H1 (cell line): ENCODE measurements around the gene CACNG4. TPM values are rescaled to one million over a fixed set of nuclear protein-coding genes. Genes with fewer than 3 reads are reported as not detected.

Source experiments
- CTCF ChIA-PET: fragments of 300-600 bp; sonication (Branson Sonifier 250); formaldehyde crosslinking; loops from one replicate; lab custom pipeline; 2021; ENCODE audit not compliant: partially characterized antibody; lab: Charles Lee
- POLR2A ChIA-PET: fragments of 300-600 bp; sonication (Branson Sonifier 250); formaldehyde crosslinking; loops from one replicate; lab custom pipeline; 2021; ENCODE audit warnings: inconsistent platforms; ENCODE audit not compliant: partially characterized antibody; lab: Charles Lee
- DNase-seq, 2 experiments: peaks; one replicate each; pipeline versions ENCODE4 v3.0.0 to v3.0.0-alpha.2; 2010 to 2022; ENCODE audit warnings: low spot score in 2 of 2, low read depth in 1 of 2, mixed read lengths in 1 of 2
- FAIRE-seq: peaks from 2 replicates; lab custom pipeline; 2011; peaks lifted over from hg19 to GRCh38; lab: Jason Lieb, UNC
- H2AFZ ChIP-seq: 2 replicates; pipeline ENCODE4 v1.8.1; 2012; ENCODE audit warnings: low read length, inconsistent platforms
- H2AK5ac ChIP-seq: 2 replicates; pipeline ENCODE4 v1.6.1; 2013; ENCODE audit warnings: low read depth, low read length
- H2BK120ac ChIP-seq: replicated peaks from 2 replicates; pipeline ENCODE3; 2013; ENCODE audit warnings: low read depth, low read length, inconsistent platforms
- H2BK12ac ChIP-seq: 2 replicates; pipeline ENCODE4 v1.6.1; 2013; ENCODE audit warnings: low read depth, low read length
- H2BK15ac ChIP-seq: 2 replicates; pipeline ENCODE4 v1.6.1; 2013; ENCODE audit warnings: low read length
- H2BK20ac ChIP-seq: 2 replicates; pipeline ENCODE4 v1.6.1; 2013; ENCODE audit warnings: low read length
- H2BK5ac ChIP-seq: 2 replicates; pipeline ENCODE4 v1.6.1; 2013; ENCODE audit warnings: low read depth, low read length
- H3K14ac ChIP-seq: 2 replicates; pipeline ENCODE4 v1.6.1; 2013; ENCODE audit warnings: inconsistent platforms; ENCODE audit not compliant: insufficient read length
- H3K18ac ChIP-seq: 2 replicates; pipeline ENCODE4 v1.6.1; 2013; ENCODE audit warnings: low read length; ENCODE audit errors: extremely low read depth
- H3K23ac ChIP-seq: 2 replicates; pipeline ENCODE4 v1.6.1; 2013; ENCODE audit warnings: inconsistent platforms; ENCODE audit not compliant: insufficient read length
- H3K23me2 ChIP-seq: 2 replicates; pipeline ENCODE4 v1.6.1; 2013; ENCODE audit warnings: low read depth, low read length
- H3K27ac ChIP-seq: 2 replicates; pipeline ENCODE4 v1.6.1; 2011; ENCODE audit warnings: low read depth, low read length, inconsistent platforms
- H3K27me3 ChIP-seq, 4 experiments: replicated peaks in 1 of 4; 1 replicate in 1 of 4; 2 replicates in 3 of 4; pipeline versions ENCODE4 v1.6.1 to v1.8.1; 2011 to 2013; ENCODE audit warnings: low read length in 3 of 4, mild to moderate bottlenecking in 3 of 4, inconsistent platforms in 2 of 4, mixed read lengths in 2 of 4, moderate library complexity in 1 of 4; ENCODE audit not compliant: control insufficient read depth in 3 of 4, insufficient read depth in 3 of 4; ENCODE audit errors: extremely low read depth in 1 of 4
- H3K36me3 ChIP-seq, 4 experiments: 2 replicates each; pipeline versions ENCODE4 v1.6.1 to v1.8.1; 2011 to 2013; ENCODE audit warnings: mild to moderate bottlenecking in 4 of 4, low read length in 3 of 4, moderate library complexity in 2 of 4, control low read depth in 1 of 4, inconsistent platforms in 1 of 4; ENCODE audit not compliant: insufficient read depth in 4 of 4, control insufficient read depth in 2 of 4
- H3K4ac ChIP-seq: replicated peaks from 2 replicates; pipeline ENCODE3; 2013; ENCODE audit warnings: low read length, low read depth, mixed read lengths, inconsistent platforms; ENCODE audit not compliant: insufficient read length
- H3K4me1 ChIP-seq, 4 experiments: replicated peaks in 1 of 4; 1 replicate in 1 of 4; 2 replicates in 3 of 4; pipeline versions ENCODE4 v1.6.1 to v1.8.1; 2011 to 2013; ENCODE audit warnings: low read length in 3 of 4, inconsistent platforms in 2 of 4, mixed read lengths in 1 of 4; ENCODE audit not compliant: insufficient read depth in 4 of 4, control insufficient read depth in 3 of 4
- H3K4me2 ChIP-seq, 2 experiments: 2 replicates each; pipeline versions ENCODE4 v1.6.1 to v1.8.1; 2011 to 2013; ENCODE audit warnings: low read depth in 2 of 2, low read length in 2 of 2, control low read depth in 1 of 2, inconsistent platforms in 1 of 2, mild to moderate bottlenecking in 1 of 2; ENCODE audit not compliant: insufficient read depth in 1 of 2
- H3K4me3 ChIP-seq, 4 experiments: fragments of 200-600, 300-600 bp in 1 of 4; sonication (generic), shearing (Covaris generic), sonication (Bioruptor Twin) in 1 of 4; 2 replicates each; pipeline versions ENCODE4 v1.5.1 to v1.8.1; 2011 to 2016; ENCODE audit warnings: low read length in 4 of 4, low read depth in 3 of 4, control low read depth in 2 of 4, inconsistent platforms in 2 of 4, mild to moderate bottlenecking in 2 of 4, mixed read lengths in 1 of 4, moderate library complexity in 1 of 4; ENCODE audit not compliant: insufficient read depth in 2 of 4; ENCODE audit errors: extremely low read depth in 1 of 4
- H3K56ac ChIP-seq: replicated peaks from 2 replicates; pipeline ENCODE3; 2013; ENCODE audit warnings: low read depth, mild to moderate bottlenecking, mixed read lengths, low read length, inconsistent platforms; ENCODE audit not compliant: insufficient read length
- H3K79me1 ChIP-seq: 2 replicates; pipeline ENCODE4 v1.6.1; 2013; ENCODE audit warnings: low read depth, low read length, control low read depth
- H3K79me2 ChIP-seq, 2 experiments: 2 replicates each; pipeline versions ENCODE4 v1.6.1 to v1.8.1; 2012 to 2013; ENCODE audit warnings: low read length in 2 of 2, mild to moderate bottlenecking in 2 of 2, inconsistent platforms in 1 of 2; ENCODE audit not compliant: insufficient read depth in 2 of 2, control insufficient read depth in 1 of 2
- H3K9ac ChIP-seq, 4 experiments: replicated peaks in 1 of 4; 1 replicate in 1 of 4; 2 replicates in 3 of 4; pipeline versions ENCODE4 v1.6.1 to v1.8.1; 2011 to 2013; ENCODE audit warnings: low read depth in 3 of 4, low read length in 3 of 4, control low read depth in 2 of 4, mild to moderate bottlenecking in 2 of 4, moderate library complexity in 2 of 4, inconsistent platforms in 1 of 4; ENCODE audit errors: extremely low read depth in 1 of 4
- H3K9me3 ChIP-seq, 2 experiments: 2 replicates each; pipeline versions ENCODE4 v1.6.1 to v1.8.1; 2012 to 2013; ENCODE audit warnings: mild to moderate bottlenecking in 2 of 2, moderate library complexity in 2 of 2, control low read depth in 1 of 2, inconsistent platforms in 1 of 2, low read depth in 1 of 2, low read length in 1 of 2, mixed read lengths in 1 of 2; ENCODE audit not compliant: insufficient read depth in 2 of 2
- H4K20me1 ChIP-seq, 2 experiments: replicated peaks in 1 of 2; 2 replicates each; pipeline versions ENCODE3 to v1.8.1; 2011 to 2013; ENCODE audit warnings: inconsistent platforms in 2 of 2, low read length in 2 of 2, mild to moderate bottlenecking in 1 of 2; ENCODE audit not compliant: insufficient read depth in 2 of 2, control insufficient read depth in 1 of 2
- H4K5ac ChIP-seq: 2 replicates; pipeline ENCODE4 v1.6.1; 2013; ENCODE audit warnings: low read length, low read depth, mixed read lengths, inconsistent platforms; ENCODE audit not compliant: insufficient read length
- H4K8ac ChIP-seq: 2 replicates; pipeline ENCODE4 v1.8.0; 2013; ENCODE audit warnings: mild to moderate bottlenecking, moderate library complexity, low read length, inconsistent platforms; ENCODE audit not compliant: insufficient read depth; ENCODE audit errors: extremely low read depth
- H4K91ac ChIP-seq: replicated peaks from 2 replicates; pipeline ENCODE3; 2013; ENCODE audit warnings: low read length, mixed read lengths, inconsistent platforms; ENCODE audit not compliant: insufficient read length
- CEBPB ChIP-seq: IDR thresholded peaks from 2 replicates; pipeline ENCODE4 v1.6.1; 2012; ENCODE audit warnings: low read depth, low read length
- CREB1 ChIP-seq: IDR thresholded peaks from 2 replicates; pipeline ENCODE4 v1.6.1; 2012; ENCODE audit warnings: inconsistent platforms
- NANOG ChIP-seq: IDR thresholded peaks from 2 replicates; pipeline ENCODE4 v1.6.1; 2011; ENCODE audit warnings: low read length, low read depth, mild to moderate bottlenecking, inconsistent platforms; ENCODE audit not compliant: insufficient read depth, poor library complexity, severe bottlenecking
- PHF8 ChIP-seq: fragments of 200-600 bp; sonication (generic); conservative IDR thresholded peaks from 2 replicates; pipeline ENCODE4 v1.7.1; 2012; ENCODE audit warnings: low read depth, mild to moderate bottlenecking, inconsistent platforms, low read length, moderate library complexity
- WGBS, 2 experiments: shearing (Covaris generic) in 1 of 2; methylation state at CpG; one replicate each; pipeline versions ENCODE4 v1.1.6 to v1.1.7; 2013 to 2015; ENCODE audit warnings: low lambda C conversion rate in 2 of 2, mixed read lengths in 2 of 2, inconsistent platforms in 1 of 2, low coverage in 1 of 2, missing lambda C conversion rate in 1 of 2; ENCODE audit not compliant: insufficient replicate concordance in 2 of 2, insufficient coverage in 1 of 2, insufficient read length in 1 of 2; ENCODE audit errors: extremely low coverage in 1 of 2, missing lambda C conversion rate in 1 of 2; 5-methylcytosine and 5-hydroxymethylcytosine counted together
- polyA plus RNA-seq, 7 experiments: library from polyadenylated mRNA; depleted of rRNA in 3 of 7; stranded (reverse) in 5 of 7; unstranded in 2 of 7; fragments of >200 nt in 5 of 7; fragments of 200-250 nt in 2 of 7; gene quantifications; 1 replicate in 5 of 7; 2 replicates in 1 of 7; 4 replicates in 1 of 7; pipeline versions ENCODE4 v1.2.1 to v1.2.3, GENCODE V29; 2011 to 2013; ENCODE audit warnings: missing spikeins in 2 of 7, mixed read lengths in 2 of 7
- total RNA-seq: library from RNA; stranded (reverse); fragmentation: NEBNext Ultra II Directional; extraction: Animal tissue kit (Norgen Biotek cat#: 25700); gene quantifications from 2 replicates; pipeline ENCODE4 v1.2.1, GENCODE V29; 2021

The CACNG4 gene
- total and polyA plus RNA-seq, 2 of the 8 experiments (the other 6 are each of a cell fraction or from before 2014, with no cell fraction given): 3.6 to 5.6 TPM

DNA sequence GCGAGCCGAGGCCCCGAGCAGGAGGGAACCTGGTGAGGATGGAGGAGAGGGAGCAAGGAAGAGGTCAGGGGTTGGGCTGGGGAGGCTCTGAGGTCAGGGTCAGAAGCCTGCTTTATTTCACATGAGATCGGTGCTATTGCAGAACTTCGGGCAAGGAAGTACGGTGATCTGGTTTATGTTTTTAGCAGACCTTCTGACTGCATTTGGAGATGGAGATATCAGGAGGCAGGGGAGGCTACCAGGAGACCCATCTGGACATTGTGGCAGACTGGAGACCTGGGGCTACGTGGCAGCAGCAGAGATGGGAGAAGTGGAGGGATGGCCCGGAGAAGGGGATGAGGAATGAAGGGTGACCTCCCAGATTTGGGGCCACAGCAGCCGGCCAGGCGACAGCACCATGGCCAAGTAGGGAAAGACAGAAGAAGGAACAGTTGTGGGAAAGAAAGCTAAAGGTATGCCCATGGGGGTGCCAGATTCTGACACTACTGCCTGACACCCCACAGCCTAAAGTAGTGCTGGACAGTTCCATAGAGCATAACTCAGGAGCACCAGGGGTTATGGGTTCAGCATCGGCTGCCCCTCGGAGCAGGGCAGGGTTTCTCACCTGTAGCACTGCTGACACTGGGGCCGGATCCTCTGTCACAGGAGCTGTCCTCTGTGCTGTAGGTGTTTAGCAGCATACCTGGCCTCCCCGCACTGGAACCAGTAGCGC is 7.4 kb downstream of the CACNG4 start:
- Histone ChIP-seq H3K27me3 (peaks cover 0 to 13% (median 7%) of the 10 kb centered on the region in 4 experiments; a peak in 6 of 7 replicates), H4K8ac (no peak overlapping the region), H3K18ac (no peak overlapping the region)

More for the DNA sequence above, 7.4 kb downstream of the CACNG4 start:
- H3K79me2 ChIP-seq: no peaks in the 10 kb centered on the region
- H4K5ac ChIP-seq: no peak overlapping the region
- no peak overlapping the region for H3K14ac ChIP-seq
- no peak for FAIRE-seq
- TF ChIP-seq PHF8 (no peak), NANOG (no peak), CREB1 (no peak), CEBPB (no peak)
- no peak overlapping the region for H3K4me3 ChIP-seq
- no peak overlapping the region for H2BK20ac ChIP-seq
- no peak overlapping the region for H4K91ac ChIP-seq
- H2AK5ac ChIP-seq: no peak overlapping the region
- no peaks in the 10 kb centered on the region for H3K9me3 ChIP-seq
- 87% methylated on average over 15 of the region's 15 CpGs; no CpG with 5 or more reads in 1 of the 2 experiments for WGBS, 2 experiments
- H2BK12ac ChIP-seq: no peak overlapping the region
- POLR2A ChIA-PET: interaction anchor here (0.6 to 1.3 kb wide), 2 partner anchors 8 to 343 kb away, joined by 3 to 4 read pairs; no protein-coding TSS in a partner anchor
- H2AFZ ChIP-seq: no peak overlapping the region
- H3K27ac ChIP-seq: no peak overlapping the region
- H4K20me1 ChIP-seq: no peaks in the 10 kb centered on the region
- no peak overlapping the region for H3K4me2 ChIP-seq
- no peaks in the 10 kb centered on the region for H3K36me3 ChIP-seq
- no peak overlapping the region for H3K23ac ChIP-seq
- no peak overlapping the region for H3K4ac ChIP-seq
- no peak for DNase-seq
- CTCF ChIA-PET: interaction anchor here (0.5 to 1.8 kb wide), 8 partner anchors 14 to 257 kb away, joined by 3 to 6 read pairs (median 4); no protein-coding TSS in a partner anchor
- no peak overlapping the region for H2BK5ac ChIP-seq
- H3K4me1 ChIP-seq: peaks cover 0 to 2% (median 0%) of the 10 kb centered on the region in 4 experiments; a peak in 1 of 7 replicates
- no peak overlapping the region for H3K9ac ChIP-seq
- no peaks in the 10 kb centered on the region; the same call in 1 of the 2 replicates for H3K23me2 ChIP-seq
- H3K56ac ChIP-seq: no peak overlapping the region
- no peaks in the 10 kb centered on the region; the same call in none of the 2 replicates for H3K79me1 ChIP-seq
- no peak overlapping the region for H2BK15ac ChIP-seq
- H2BK120ac ChIP-seq: no peak overlapping the region
